Measurements from ENCODE around the gene APBA1. TPM values are rescaled to one million over a fixed set of nuclear protein-coding genes. Genes with fewer than 3 reads are reported as not detected.

Gene APBA1
- total and polyA plus RNA-seq, 2 of the 4 experiments (the other 2 are of a cell fraction), result 3.8 to 5.1 TPM

GRCh38 chr9:69483886-69484422 lies 188.2 kb downstream of the APBA1 start:
- Histone ChIP-seq H3K18ac (ENCODE audit: low read depth, low read length) (no peak overlapping the region), H3K9me3 (ENCODE audit: control insufficient read depth, insufficient read depth, low read length) (no peaks in the 10 kb centered on the region), H3K27ac (ENCODE audit: insufficient read depth, low read length) (no peak overlapping the region), H3K79me1 (ENCODE audit: low read depth in 1 of 2, low read length in 2 of 2) (no peaks in the 10 kb centered on the region; a peak in 1 of 4 replicates), H4K8ac (ENCODE audit: low read depth in 2 of 2, low read length in 2 of 2) (no peak overlapping the region), H2BK5ac (ENCODE audit: low read depth, low read length, poor library complexity, severe bottlenecking) (no peak overlapping the region), H2BK15ac (ENCODE audit: low read depth, low read length) (no peak overlapping the region), H3K56ac (ENCODE audit: extremely low read depth, insufficient read depth, low read length) (no peak overlapping the region), H2AK5ac (ENCODE audit: low read depth, low read length) (no peak overlapping the region), H3K9ac (ENCODE audit: low read depth, low read length) (no peak overlapping the region), H3K36me3 (ENCODE audit: control insufficient read depth, insufficient read depth, low read length) (no peaks in the 10 kb centered on the region), H3K14ac (replicated peaks; ENCODE audit: low read depth, low read length) (no peak overlapping the region), H3K4ac (ENCODE audit: low read depth, low read length) (no peak overlapping the region), H3K4me3 (ENCODE audit: insufficient read depth, low read depth, low read length) (no peak overlapping the region), H2AK9ac (replicated peaks; ENCODE audit: low read depth, low read length, poor library complexity) (no peak overlapping the region), H3K9me1 (ENCODE audit: insufficient read depth, low read length) (no peaks in the 10 kb centered on the region), H2AFZ (replicated peaks; ENCODE audit: low read length, poor library complexity) (no peak overlapping the region), H3K4me1 (ENCODE audit: control insufficient read depth, insufficient read depth, low read length) (no peaks in the 10 kb centered on the region), H2BK120ac (ENCODE audit: low read depth, low read length) (no peak overlapping the region), H3K4me2 (ENCODE audit: low read depth, low read length) (no peak overlapping the region), H2BK20ac (ENCODE audit: low read depth, low read length) (no peak overlapping the region), H3K27me3 (ENCODE audit: control insufficient read depth, insufficient read depth, low read length) (no peaks in the 10 kb centered on the region), H3K23ac (ENCODE audit: low read depth, low read length) (no peak overlapping the region), H4K91ac (ENCODE audit: insufficient read depth, low read depth, low read length) (no peak overlapping the region), H4K20me1 (ENCODE audit: insufficient read depth, low read length) (no peaks in the 10 kb centered on the region), H4K5ac (ENCODE audit: low read depth, low read length) (no peak overlapping the region)
- ChIA-PET CTCF (interaction anchor here (0.9 kb wide), 1 partner anchor 10 kb away, joined by 3 read pairs; no protein-coding TSS in a partner anchor), POLR2A (ENCODE audit: unreplicated experiment) (no interaction called here)
- no TSS peak for BruUV-seq (replicated peaks)
- dilution Hi-C loops (cut with HindIII; ENCODE audit: low sequenced_read_pairs, unreplicated experiment), result no loop called here
- intact Hi-C loops (cut with micrococcal nuclease), result no loop called here
- no peak for ATAC-seq (ENCODE audit: low read depth)
- in situ Hi-C loops (cut with MboI; ENCODE audit: low sequenced_read_pairs), result no loop called here
- no CpG with 5 or more reads among the region's 2 CpGs for WGBS, 2 experiments (ENCODE audit: extremely low coverage in 2 of 2, insufficient read length in 1 of 2)
- no peak for DNase-seq
- TF ChIP-seq POLR2A (IDR thresholded peaks at IDR 0.05; ENCODE audit: low read depth, low read length) (no peak), USF2 (IDR thresholded peaks at IDR 0.05; ENCODE audit: low read depth, low read length) (no peak), MAZ (IDR thresholded peaks at IDR 0.05; ENCODE audit: borderline replicate concordance, low read depth, low read length) (no peak), CTCF (conservative IDR thresholded peaks at IDR 0.05; ENCODE audit: low read depth, low read length) (no peak), RFX5 (IDR thresholded peaks at IDR 0.05; ENCODE audit: low read depth, low read length) (no peak), MAFK (IDR thresholded peaks at IDR 0.05; ENCODE audit: low read depth, low read length) (no peak), CHD1 (IDR thresholded peaks at IDR 0.05; ENCODE audit: low read depth, low read length) (no peak), NFE2L2 (IDR thresholded peaks at IDR 0.05; ENCODE audit: low read depth, low read length) (no peak), ELK1 (IDR thresholded peaks at IDR 0.05; ENCODE audit: borderline replicate concordance, low read depth, low read length) (no peak), RCOR1 (IDR thresholded peaks at IDR 0.05; ENCODE audit: insufficient replicate concordance, low read length) (no peak), RAD21 (IDR thresholded peaks at IDR 0.05; ENCODE audit: low read length) (no peak)

All from IMR-90 (cell line).